ENCODE results near the gene RXRA. TPM values are rescaled to one million over a fixed set of nuclear protein-coding genes. Genes with fewer than 3 reads are reported as not detected.

RXRA gene
- total RNA-seq, 1 donor from 2014 or later: 16.8 TPM

- Histone ChIP-seq H3K4me3 (ENCODE audit: low read depth, low read length) (no peak overlapping the region), H3K36me3 (ENCODE audit: control insufficient read depth, insufficient read depth, low read length) (peaks cover 3% of the 10 kb centered on the region), H3K27me3 (ENCODE audit: control insufficient read depth, insufficient read depth, low read length) (no peaks in the 10 kb centered on the region)
- FAIRE-seq (no peak), DNase-seq (ENCODE audit: low read depth) (no peak)
- TF ChIP-seq CTCF (IDR thresholded peaks at IDR 0.05; ENCODE audit: insufficient read depth, low read length, severe bottlenecking): no peak
These were observed 5.2 kb downstream of the RXRA start for GRCh38 chr9:134331186-134332025.

GRCh38 chr9:134332266-134332665 is 6.0 kb downstream of the RXRA start:
- H3K27me3 ChIP-seq (ENCODE audit: control insufficient read depth, insufficient read depth, low read length): no peaks in the 10 kb centered on the region
- peaks cover 6% of the 10 kb centered on the region for H3K36me3 ChIP-seq (ENCODE audit: control insufficient read depth, insufficient read depth, low read length)
- TF ChIP-seq CTCF (IDR thresholded peaks at IDR 0.05; ENCODE audit: insufficient read depth, low read length, severe bottlenecking): no peak
- FAIRE-seq (no peak), DNase-seq (ENCODE audit: low read depth) (no peak)
- no peak overlapping the region for H3K4me3 ChIP-seq (ENCODE audit: low read depth, low read length)

- Histone ChIP-seq H3K36me3 (ENCODE audit: control insufficient read depth, insufficient read depth, low read length) (peaks cover 8% of the 10 kb centered on the region), H3K4me3 (ENCODE audit: low read depth, low read length) (no peak overlapping the region), H3K27me3 (ENCODE audit: control insufficient read depth, insufficient read depth, low read length) (no peaks in the 10 kb centered on the region)
- no peak for TF ChIP-seq CTCF (IDR thresholded peaks at IDR 0.05; ENCODE audit: insufficient read depth, low read length, severe bottlenecking)
- FAIRE-seq: no peak
- DNase-seq (ENCODE audit: low read depth): no peak
These were observed 6.6 kb downstream of the RXRA start for GRCh38 chr9:134332841-134333233.

GRCh38 chr9:134333234-134333873 is 7.1 kb downstream of the RXRA start:
- no peak overlapping the region for H3K4me3 ChIP-seq (ENCODE audit: low read depth, low read length)
- no peak for FAIRE-seq

GRCh38 chr9:134333874-134334581 is 7.8 kb downstream of the RXRA start:
- peaks cover 8% of the 10 kb centered on the region for H3K36me3 ChIP-seq (ENCODE audit: control insufficient read depth, insufficient read depth, low read length)
- H3K4me3 ChIP-seq (ENCODE audit: low read depth, low read length): no peak overlapping the region
- TF ChIP-seq CTCF (IDR thresholded peaks at IDR 0.05; ENCODE audit: insufficient read depth, low read length, severe bottlenecking): no peak
- FAIRE-seq (no peak), DNase-seq (ENCODE audit: low read depth) (no peak)
- H3K27me3 ChIP-seq (ENCODE audit: control insufficient read depth, insufficient read depth, low read length): no peaks in the 10 kb centered on the region

More at GRCh38 chr9:134333234-134333873, 7.1 kb downstream of the RXRA start:
- H3K36me3 ChIP-seq (ENCODE audit: control insufficient read depth, insufficient read depth, low read length): peaks cover 8% of the 10 kb centered on the region
- no peak for DNase-seq (ENCODE audit: low read depth)
- H3K27me3 ChIP-seq (ENCODE audit: control insufficient read depth, insufficient read depth, low read length): no peaks in the 10 kb centered on the region
- no peak for TF ChIP-seq CTCF (IDR thresholded peaks at IDR 0.05; ENCODE audit: insufficient read depth, low read length, severe bottlenecking)

All from bronchial epithelial cell (primary cell).